CD4-positive, alpha-beta T cell (primary cell): Measurements from ENCODE around the gene CACNA1D. TPM values are rescaled to one million over a fixed set of nuclear protein-coding genes. Genes with fewer than 3 reads are reported as not detected.

ENCODE experiments used
- ATAC-seq: fragments of 200-7000 bp; cut with Tn5 transposase; one replicate; pipeline ENCODE4 v1.10.0; 2022; ENCODE audit warnings: mild to moderate bottlenecking; ENCODE audit not compliant: poor library complexity
- CTCF ChIA-PET: fragments of 350-600 bp; sonication (Branson Sonifier 250); formaldehyde crosslinking; loops from one replicate; lab custom pipeline; 2021; ENCODE audit warnings: antibody characterized with exemption, inconsistent platforms; lab: Charles Lee
- POLR2A ChIA-PET: fragments of 350-600 bp; sonication (Branson Sonifier 250); formaldehyde crosslinking; loops from one replicate; lab custom pipeline; 2021; ENCODE audit warnings: antibody characterized with exemption, inconsistent platforms; lab: Charles Lee
- DNase-seq, 14 experiments: peaks; one replicate each; pipeline ENCODE4 v3.0.0-alpha.2; 2013 to 2020; ENCODE audit warnings: mixed read lengths in 2 of 14
- H3K27ac ChIP-seq, 2 donors: one replicate each; pipeline versions ENCODE4 v1.5.1 to v1.7.0; 2013; ENCODE audit warnings: low read length in 2 of 2, low read depth in 1 of 2, mild to moderate bottlenecking in 1 of 2
- H3K27me3 ChIP-seq, 2 experiments: 1 replicate in 1 of 2; 2 replicates in 1 of 2; pipeline versions ENCODE4 v1.6.1 to v1.7.0; 2013; ENCODE audit warnings: low read length in 2 of 2, control low read depth in 1 of 2, mild to moderate bottlenecking in 1 of 2, moderate library complexity in 1 of 2; ENCODE audit not compliant: insufficient read depth in 2 of 2, control insufficient read depth in 1 of 2
- H3K36me3 ChIP-seq: one replicate; pipeline ENCODE4 v1.6.1; 2013; ENCODE audit warnings: low read length, control low read depth; ENCODE audit not compliant: insufficient read depth
- H3K4me1 ChIP-seq: one replicate; pipeline ENCODE4 v1.6.1; 2013; ENCODE audit warnings: low read length, control low read depth; ENCODE audit not compliant: insufficient read depth
- H3K4me3 ChIP-seq: one replicate; pipeline ENCODE4 v1.5.1; 2013; ENCODE audit warnings: mild to moderate bottlenecking, low read length, moderate library complexity
- H3K9me3 ChIP-seq, 2 experiments: 1 replicate in 1 of 2; 2 replicates in 1 of 2; pipeline versions ENCODE4 v1.6.1 to v1.7.0; 2013; ENCODE audit warnings: low read length in 2 of 2, mild to moderate bottlenecking in 2 of 2, control low read depth in 1 of 2, moderate library complexity in 1 of 2; ENCODE audit not compliant: control insufficient read depth in 1 of 2, insufficient read depth in 1 of 2
- H3K27ac Mint-ChIP-seq: one replicate; pipeline ENCODE4 v1.8.0; 2020; ENCODE audit warnings: mixed read lengths
- H3K27me3 Mint-ChIP-seq: one replicate; pipeline ENCODE4 v1.8.0; 2021; ENCODE audit warnings: mixed read lengths
- H3K36me3 Mint-ChIP-seq: one replicate; pipeline ENCODE4 v1.8.0; 2021; ENCODE audit warnings: low read depth, mixed read lengths
- H3K4me1 Mint-ChIP-seq: one replicate; pipeline ENCODE4 v1.8.0; 2021; ENCODE audit warnings: low read depth, mixed read lengths
- H3K4me3 Mint-ChIP-seq: one replicate; pipeline ENCODE4 v1.8.0; 2020; ENCODE audit warnings: mild to moderate bottlenecking, mixed read lengths
- H3K9me3 Mint-ChIP-seq: one replicate; pipeline ENCODE4 v1.8.0; 2020; ENCODE audit warnings: mixed read lengths
- intact Hi-C, 2 experiments: fragments of 100-400 bp; cut with DNase I in 1 of 2; cut with micrococcal nuclease in 1 of 2; formaldehyde crosslinking; loops; one replicate each; pipeline versions ENCODE4 v1.15.1 to v1.9.0; 2023 to 2025; cut with DNase I, micrococcal nuclease
- total RNA-seq, 174 experiments: library from RNA in 2 of 174; stranded (reverse) in 2 of 174; gene quantifications; one replicate each; pipeline ENCODE4 v1.2.3 and lab custom pipeline; 2021 to 2026
- TF ChIP-seq, protein P1 (sequence below): fragments of 200-600 bp; IDR thresholded peaks from one replicate; pipeline ENCODE4 v1.8.0; 2022; ENCODE audit warnings: antibody characterized with exemption, mild to moderate bottlenecking

CACNA1D gene
- total RNA-seq, 2 experiments from 2014 or later: not detected

DNA sequence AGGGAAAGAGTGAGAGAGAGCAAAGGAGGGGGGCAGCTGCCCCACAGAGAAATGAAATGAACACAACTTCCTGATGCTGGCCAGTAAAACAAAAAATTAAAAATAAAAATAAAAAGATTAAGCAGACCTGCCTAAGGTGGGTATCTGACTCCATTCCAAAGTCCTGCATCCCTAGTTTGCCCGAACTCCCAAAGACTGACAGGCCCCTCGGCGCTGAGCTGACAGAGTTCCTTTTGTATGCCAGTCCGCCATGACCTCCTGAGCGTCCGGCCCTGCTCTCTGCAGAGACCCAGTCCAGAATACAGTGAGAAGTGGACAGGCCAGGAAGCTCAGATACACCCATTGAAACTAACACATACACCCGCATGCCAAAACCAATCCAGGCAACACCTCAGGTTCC, 296.9 kb downstream of the CACNA1D start:
- H3K27me3 Mint-ChIP-seq: peaks cover 10% of the 10 kb centered on the region
- Histone ChIP-seq H3K4me3 (no peak overlapping the region), H3K36me3 (no peaks in the 10 kb centered on the region), H3K27ac (no peak overlapping the region), H3K9me3 (no peaks in the 10 kb centered on the region), H3K27me3 (no peaks in the 10 kb centered on the region), H3K4me1 (no peaks in the 10 kb centered on the region)
- ChIA-PET POLR2A (no interaction called here), CTCF (no interaction called here)
- DNase-seq: no peak
- ATAC-seq: no peak
- H3K27ac Mint-ChIP-seq: no peak overlapping the region
- intact Hi-C loops: no loop called here
- no peaks in the 10 kb centered on the region for H3K4me1 Mint-ChIP-seq
- TF ChIP-seq, protein P1, sequence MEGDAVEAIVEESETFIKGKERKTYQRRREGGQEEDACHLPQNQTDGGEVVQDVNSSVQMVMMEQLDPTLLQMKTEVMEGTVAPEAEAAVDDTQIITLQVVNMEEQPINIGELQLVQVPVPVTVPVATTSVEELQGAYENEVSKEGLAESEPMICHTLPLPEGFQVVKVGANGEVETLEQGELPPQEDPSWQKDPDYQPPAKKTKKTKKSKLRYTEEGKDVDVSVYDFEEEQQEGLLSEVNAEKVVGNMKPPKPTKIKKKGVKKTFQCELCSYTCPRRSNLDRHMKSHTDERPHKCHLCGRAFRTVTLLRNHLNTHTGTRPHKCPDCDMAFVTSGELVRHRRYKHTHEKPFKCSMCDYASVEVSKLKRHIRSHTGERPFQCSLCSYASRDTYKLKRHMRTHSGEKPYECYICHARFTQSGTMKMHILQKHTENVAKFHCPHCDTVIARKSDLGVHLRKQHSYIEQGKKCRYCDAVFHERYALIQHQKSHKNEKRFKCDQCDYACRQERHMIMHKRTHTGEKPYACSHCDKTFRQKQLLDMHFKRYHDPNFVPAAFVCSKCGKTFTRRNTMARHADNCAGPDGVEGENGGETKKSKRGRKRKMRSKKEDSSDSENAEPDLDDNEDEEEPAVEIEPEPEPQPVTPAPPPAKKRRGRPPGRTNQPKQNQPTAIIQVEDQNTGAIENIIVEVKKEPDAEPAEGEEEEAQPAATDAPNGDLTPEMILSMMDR: no peak
- no peak overlapping the region for H3K4me3 Mint-ChIP-seq
- H3K36me3 Mint-ChIP-seq: no peaks in the 10 kb centered on the region
- H3K9me3 Mint-ChIP-seq: no peaks in the 10 kb centered on the region

DNA sequence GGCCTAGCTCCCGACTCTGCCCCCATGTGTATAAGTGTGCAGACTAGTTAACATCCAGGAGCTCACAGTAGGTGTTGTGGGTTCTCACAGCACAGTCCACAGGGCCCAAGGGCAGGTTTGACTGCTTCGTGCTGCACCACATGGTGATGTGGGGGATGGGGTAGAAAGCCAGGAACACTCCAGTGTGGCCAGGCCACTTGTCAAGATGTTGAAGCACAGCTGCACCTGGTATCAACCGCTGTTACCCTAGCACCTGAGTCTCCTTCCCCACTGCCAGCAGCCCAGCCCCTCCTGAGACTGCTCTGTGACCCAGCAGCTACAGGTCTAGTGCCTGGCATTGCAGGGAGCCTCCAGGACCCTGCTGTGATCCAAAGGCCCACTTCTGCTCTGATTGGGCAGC, 298.5 kb downstream of the CACNA1D start:
- CTCF ChIA-PET: no interaction called here
- no peaks in the 10 kb centered on the region for H3K4me1 Mint-ChIP-seq
- DNase-seq: no peak
- Histone ChIP-seq H3K36me3 (no peaks in the 10 kb centered on the region), H3K4me1 (no peaks in the 10 kb centered on the region), H3K9me3 (no peaks in the 10 kb centered on the region), H3K27ac (no peak overlapping the region), H3K27me3 (no peaks in the 10 kb centered on the region), H3K4me3 (no peak overlapping the region)
- TF ChIP-seq, protein P1: no peak
- ATAC-seq: no peak
- intact Hi-C loops: no loop called here
- H3K4me3 Mint-ChIP-seq: no peak overlapping the region
- H3K27me3 Mint-ChIP-seq: peaks cover 10% of the 10 kb centered on the region
- POLR2A ChIA-PET: no interaction called here
- no peaks in the 10 kb centered on the region for H3K36me3 Mint-ChIP-seq
- H3K9me3 Mint-ChIP-seq: no peaks in the 10 kb centered on the region
- H3K27ac Mint-ChIP-seq: no peak overlapping the region

DNA sequence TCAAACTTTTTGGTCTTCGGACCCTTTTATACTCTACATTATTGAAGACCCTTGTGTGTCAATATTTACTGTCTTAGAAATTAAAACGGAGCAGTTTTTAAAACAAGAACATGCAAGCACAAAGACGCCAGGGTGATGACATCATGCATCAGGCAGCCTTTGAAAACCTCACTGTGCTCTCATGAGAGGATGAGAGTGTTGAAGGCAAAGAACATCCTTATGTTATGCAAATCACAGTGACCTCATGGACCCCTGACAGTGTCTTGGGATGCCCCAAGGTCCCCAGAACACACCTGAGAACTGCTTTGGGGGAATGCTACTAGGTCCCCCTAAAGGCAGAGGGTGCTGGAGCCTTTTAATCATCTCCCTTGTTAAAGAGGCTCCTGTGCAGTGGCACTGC, 300.2 kb downstream of the CACNA1D start:
- H3K4me3 Mint-ChIP-seq: no peak overlapping the region
- no peaks in the 10 kb centered on the region for H3K36me3 ChIP-seq
- intact Hi-C loops: no loop called here
- H3K4me3 ChIP-seq: no peak overlapping the region
- H3K27me3 ChIP-seq: no peaks in the 10 kb centered on the region
- H3K4me1 Mint-ChIP-seq: no peaks in the 10 kb centered on the region
- no peaks in the 10 kb centered on the region for H3K9me3 Mint-ChIP-seq
- TF ChIP-seq, protein P1: no peak
- no peaks in the 10 kb centered on the region for H3K4me1 ChIP-seq
- no peak overlapping the region for H3K27ac Mint-ChIP-seq
- no peak overlapping the region for H3K27ac ChIP-seq
- ChIA-PET POLR2A (no interaction called here), CTCF (no interaction called here)
- H3K36me3 Mint-ChIP-seq: no peaks in the 10 kb centered on the region
- no peak for DNase-seq
- no peaks in the 10 kb centered on the region for H3K9me3 ChIP-seq
- no peak for ATAC-seq
- peaks cover 10% of the 10 kb centered on the region for H3K27me3 Mint-ChIP-seq
